K562 (cell line): Measurements from ENCODE around the gene SLC12A3. TPM values are rescaled to one million over a fixed set of nuclear protein-coding genes. Genes with fewer than 3 reads are reported as not detected.

Experiments
- ETV1 ChIP-seq: fragments of 450-650 bp; conservative IDR thresholded peaks from 2 replicates; pipeline ENCODE4 v1.6.1; 2016; ENCODE audit warnings: missing genetic modification characterization, control low read depth, low read depth, missing compliant biosample characterization
- JUNB ChIP-seq: fragments of 450-650 bp; formaldehyde crosslinking; conservative IDR thresholded peaks from 2 replicates; pipeline ENCODE4 v1.4.0; 2020; ENCODE audit warnings: mild to moderate bottlenecking
- NR3C1 ChIP-seq: sonication (generic); formaldehyde crosslinking; IDR thresholded peaks from 2 replicates; pipeline ENCODE4 v1.8.1; 2022; ENCODE audit warnings: missing genetic modification reagents
- PHF21A ChIP-seq: fragments of 450-650 bp; IDR thresholded peaks from 2 replicates; pipeline ENCODE4 v1.6.1; 2017; ENCODE audit warnings: low read depth, borderline replicate concordance
- RBFOX2 ChIP-seq: fragments of 200-400 bp; formaldehyde crosslinking; IDR thresholded peaks from 2 replicates; pipeline ENCODE4 v1.6.1; 2017; ENCODE audit warnings: low read depth, mild to moderate bottlenecking, low read length, moderate library complexity
- SNIP1 ChIP-seq: fragments of 450-650 bp; IDR thresholded peaks from 2 replicates; pipeline ENCODE4 v1.7.1; 2017; ENCODE audit warnings: low read depth, mild to moderate bottlenecking
- SOX6 ChIP-seq: fragments of 450-650 bp; IDR thresholded peaks from 2 replicates; pipeline ENCODE4 v1.6.1; 2014; ENCODE audit warnings: mild to moderate bottlenecking
- TAF1 ChIP-seq: IDR thresholded peaks from 2 replicates; pipeline ENCODE4 v1.6.1; 2011; ENCODE audit warnings: mild to moderate bottlenecking, low read length, moderate library complexity; ENCODE audit not compliant: insufficient read depth, control insufficient read depth, severe bottlenecking; ENCODE audit errors: extremely low read depth
- ZNF431 ChIP-seq: sonication (generic); formaldehyde crosslinking; IDR thresholded peaks from 2 replicates; pipeline ENCODE4 v1.8.0; 2022; ENCODE audit warnings: mild to moderate bottlenecking, missing genetic modification reagents
- ZNF561 ChIP-seq: fragments of 450-650 bp; formaldehyde crosslinking; conservative IDR thresholded peaks from 2 replicates; pipeline ENCODE4 v1.4.0; 2020; ENCODE audit warnings: mild to moderate bottlenecking, moderate library complexity
- polyA plus RNA-seq, 8 experiments: library from polyadenylated mRNA; depleted of rRNA in 4 of 8; stranded (reverse) in 5 of 8; unstranded in 3 of 8; fragments of >200 nt; fragmentation: Nextera tagmentation in 2 of 8; fragmentation: Illumina TruSeq in 1 of 8; extraction: Ambion mirVana in 2 of 8; extraction: Trizol in 1 of 8; gene quantifications; 2 replicates each; pipeline versions ENCODE4 v1.2.1 to v1.2.3, GENCODE V29; 2011 to 2014; ENCODE audit warnings: inconsistent platforms in 1 of 8, missing spikeins in 1 of 8
- total RNA-seq, 7 experiments: library from RNA; depleted of rRNA in 6 of 7; stranded (reverse); fragments of >200 nt in 6 of 7; fragmentation: Illumina TruSeq in 2 of 7; extraction: Trizol in 2 of 7; gene quantifications; 2 replicates each; pipeline versions ENCODE4 v1.2.1 to v1.2.3, GENCODE V29; 2011 to 2021; ENCODE audit warnings: low replicate concordance in 1 of 7
- TF ChIP-seq, protein P1 (sequence below): conservative IDR thresholded peaks from 2 replicates; pipeline ENCODE4 v1.6.1; 2011; ENCODE audit warnings: low read depth, mild to moderate bottlenecking, low read length; ENCODE audit not compliant: control insufficient read depth
- TF ChIP-seq, protein P2 (sequence below): fragments of 450-650 bp; IDR thresholded peaks from 2 replicates; pipeline ENCODE4 v1.6.1; 2016; ENCODE audit warnings: borderline replicate concordance
- TF ChIP-seq, protein P3 (sequence below): sonication (generic); formaldehyde crosslinking; IDR thresholded peaks from 2 replicates; pipeline ENCODE4 v1.8.0; 2022; ENCODE audit warnings: mild to moderate bottlenecking, missing genetic modification reagents
- TF ChIP-seq, protein P4 (sequence below), 2 experiments: fragments of 450-650 bp; IDR thresholded peaks; 2 replicates each; pipeline ENCODE4 v1.6.1; 2016

SLC12A3 gene
- total and polyA plus RNA-seq, 9 of the 15 experiments (the other 6 are each of a cell fraction or from before 2014, with no cell fraction given): not detected

DNA sequence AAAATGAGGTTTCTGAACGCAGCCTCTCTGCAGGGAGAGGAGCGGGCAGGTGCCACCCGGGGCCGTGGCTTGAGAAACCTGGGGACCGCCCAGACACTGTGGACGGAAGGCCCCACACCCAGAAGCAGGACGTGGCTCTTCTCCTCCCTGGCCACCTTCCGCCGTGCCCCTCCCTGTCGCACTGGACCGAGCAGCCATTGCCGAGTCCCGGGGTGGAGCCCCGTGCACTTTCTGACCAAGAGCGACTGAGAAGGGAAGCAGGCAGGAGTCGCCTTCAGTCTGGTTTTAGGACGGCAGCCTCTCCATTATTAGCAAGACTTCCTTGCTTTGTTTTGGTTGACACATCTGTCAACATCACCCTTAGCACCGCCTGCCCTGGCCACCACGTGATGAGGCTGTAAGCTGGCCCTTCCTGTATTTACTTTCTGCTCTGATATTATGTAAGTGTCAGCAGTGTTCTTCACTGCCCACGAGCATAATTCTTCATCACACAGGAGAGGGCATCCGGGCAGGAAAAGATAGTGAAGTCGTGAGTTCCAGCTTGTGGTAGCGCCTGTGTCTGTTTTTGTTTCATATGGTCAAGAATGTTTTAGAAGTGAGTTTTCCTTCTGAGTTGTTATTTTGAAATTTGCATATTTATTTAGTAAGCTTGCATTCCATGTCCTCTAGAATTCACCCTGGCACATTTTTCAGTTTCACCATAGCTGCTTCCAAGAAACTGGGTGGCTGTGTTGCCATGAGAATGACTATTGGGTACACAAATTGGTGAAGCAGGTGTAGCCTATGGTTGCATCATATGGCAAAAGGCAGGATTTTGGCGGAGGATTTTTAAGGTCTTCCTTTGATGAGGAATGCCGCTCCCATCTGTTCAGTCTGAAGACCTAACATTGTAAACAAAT lies 68.0 kb downstream of the SLC12A3 start (continued):
- TF ChIP-seq, protein P1, sequence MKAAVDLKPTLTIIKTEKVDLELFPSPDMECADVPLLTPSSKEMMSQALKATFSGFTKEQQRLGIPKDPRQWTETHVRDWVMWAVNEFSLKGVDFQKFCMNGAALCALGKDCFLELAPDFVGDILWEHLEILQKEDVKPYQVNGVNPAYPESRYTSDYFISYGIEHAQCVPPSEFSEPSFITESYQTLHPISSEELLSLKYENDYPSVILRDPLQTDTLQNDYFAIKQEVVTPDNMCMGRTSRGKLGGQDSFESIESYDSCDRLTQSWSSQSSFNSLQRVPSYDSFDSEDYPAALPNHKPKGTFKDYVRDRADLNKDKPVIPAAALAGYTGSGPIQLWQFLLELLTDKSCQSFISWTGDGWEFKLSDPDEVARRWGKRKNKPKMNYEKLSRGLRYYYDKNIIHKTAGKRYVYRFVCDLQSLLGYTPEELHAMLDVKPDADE: no peak; the same call in 1 of the 2 replicates
- TF ChIP-seq SNIP1: no peak
- 0 out of 2 replicates have a peak, but pooled peaks have one; percentile 17 for TF ChIP-seq ZNF431 (CRISPR knock-in tag)
- peak; percentile 17 for TF ChIP-seq RBFOX2
- TF ChIP-seq PHF21A: no peak; the same call in 1 of the 2 replicates
- TF ChIP-seq ZNF561: no peak
- TF ChIP-seq, protein P2, sequence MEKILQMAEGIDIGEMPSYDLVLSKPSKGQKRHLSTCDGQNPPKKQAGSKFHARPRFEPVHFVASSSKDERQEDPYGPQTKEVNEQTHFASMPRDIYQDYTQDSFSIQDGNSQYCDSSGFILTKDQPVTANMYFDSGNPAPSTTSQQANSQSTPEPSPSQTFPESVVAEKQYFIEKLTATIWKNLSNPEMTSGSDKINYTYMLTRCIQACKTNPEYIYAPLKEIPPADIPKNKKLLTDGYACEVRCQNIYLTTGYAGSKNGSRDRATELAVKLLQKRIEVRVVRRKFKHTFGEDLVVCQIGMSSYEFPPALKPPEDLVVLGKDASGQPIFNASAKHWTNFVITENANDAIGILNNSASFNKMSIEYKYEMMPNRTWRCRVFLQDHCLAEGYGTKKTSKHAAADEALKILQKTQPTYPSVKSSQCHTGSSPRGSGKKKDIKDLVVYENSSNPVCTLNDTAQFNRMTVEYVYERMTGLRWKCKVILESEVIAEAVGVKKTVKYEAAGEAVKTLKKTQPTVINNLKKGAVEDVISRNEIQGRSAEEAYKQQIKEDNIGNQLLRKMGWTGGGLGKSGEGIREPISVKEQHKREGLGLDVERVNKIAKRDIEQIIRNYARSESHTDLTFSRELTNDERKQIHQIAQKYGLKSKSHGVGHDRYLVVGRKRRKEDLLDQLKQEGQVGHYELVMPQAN: peak; percentile 90
- 0 out of 2 replicates have a peak, but pooled peaks have one; percentile 28 for TF ChIP-seq NR3C1 (CRISPR knock-in tag)
- peak; percentile 19; the same call in 1 of the 2 replicates for TF ChIP-seq SOX6
- TF ChIP-seq, protein P3, sequence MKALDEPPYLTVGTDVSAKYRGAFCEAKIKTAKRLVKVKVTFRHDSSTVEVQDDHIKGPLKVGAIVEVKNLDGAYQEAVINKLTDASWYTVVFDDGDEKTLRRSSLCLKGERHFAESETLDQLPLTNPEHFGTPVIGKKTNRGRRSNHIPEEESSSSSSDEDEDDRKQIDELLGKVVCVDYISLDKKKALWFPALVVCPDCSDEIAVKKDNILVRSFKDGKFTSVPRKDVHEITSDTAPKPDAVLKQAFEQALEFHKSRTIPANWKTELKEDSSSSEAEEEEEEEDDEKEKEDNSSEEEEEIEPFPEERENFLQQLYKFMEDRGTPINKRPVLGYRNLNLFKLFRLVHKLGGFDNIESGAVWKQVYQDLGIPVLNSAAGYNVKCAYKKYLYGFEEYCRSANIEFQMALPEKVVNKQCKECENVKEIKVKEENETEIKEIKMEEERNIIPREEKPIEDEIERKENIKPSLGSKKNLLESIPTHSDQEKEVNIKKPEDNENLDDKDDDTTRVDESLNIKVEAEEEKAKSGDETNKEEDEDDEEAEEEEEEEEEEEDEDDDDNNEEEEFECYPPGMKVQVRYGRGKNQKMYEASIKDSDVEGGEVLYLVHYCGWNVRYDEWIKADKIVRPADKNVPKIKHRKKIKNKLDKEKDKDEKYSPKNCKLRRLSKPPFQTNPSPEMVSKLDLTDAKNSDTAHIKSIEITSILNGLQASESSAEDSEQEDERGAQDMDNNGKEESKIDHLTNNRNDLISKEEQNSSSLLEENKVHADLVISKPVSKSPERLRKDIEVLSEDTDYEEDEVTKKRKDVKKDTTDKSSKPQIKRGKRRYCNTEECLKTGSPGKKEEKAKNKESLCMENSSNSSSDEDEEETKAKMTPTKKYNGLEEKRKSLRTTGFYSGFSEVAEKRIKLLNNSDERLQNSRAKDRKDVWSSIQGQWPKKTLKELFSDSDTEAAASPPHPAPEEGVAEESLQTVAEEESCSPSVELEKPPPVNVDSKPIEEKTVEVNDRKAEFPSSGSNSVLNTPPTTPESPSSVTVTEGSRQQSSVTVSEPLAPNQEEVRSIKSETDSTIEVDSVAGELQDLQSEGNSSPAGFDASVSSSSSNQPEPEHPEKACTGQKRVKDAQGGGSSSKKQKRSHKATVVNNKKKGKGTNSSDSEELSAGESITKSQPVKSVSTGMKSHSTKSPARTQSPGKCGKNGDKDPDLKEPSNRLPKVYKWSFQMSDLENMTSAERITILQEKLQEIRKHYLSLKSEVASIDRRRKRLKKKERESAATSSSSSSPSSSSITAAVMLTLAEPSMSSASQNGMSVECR (CRISPR knock-in tag): peak; percentile 77; the same call in 1 of the 2 replicates
- no peak for TF ChIP-seq JUNB (CRISPR knock-in tag)
- peak; percentile 12 for TF ChIP-seq TAF1
- peak; percentile 21; the same call in 1 of the 2 replicates for TF ChIP-seq ETV1
- TF ChIP-seq, protein P4, sequence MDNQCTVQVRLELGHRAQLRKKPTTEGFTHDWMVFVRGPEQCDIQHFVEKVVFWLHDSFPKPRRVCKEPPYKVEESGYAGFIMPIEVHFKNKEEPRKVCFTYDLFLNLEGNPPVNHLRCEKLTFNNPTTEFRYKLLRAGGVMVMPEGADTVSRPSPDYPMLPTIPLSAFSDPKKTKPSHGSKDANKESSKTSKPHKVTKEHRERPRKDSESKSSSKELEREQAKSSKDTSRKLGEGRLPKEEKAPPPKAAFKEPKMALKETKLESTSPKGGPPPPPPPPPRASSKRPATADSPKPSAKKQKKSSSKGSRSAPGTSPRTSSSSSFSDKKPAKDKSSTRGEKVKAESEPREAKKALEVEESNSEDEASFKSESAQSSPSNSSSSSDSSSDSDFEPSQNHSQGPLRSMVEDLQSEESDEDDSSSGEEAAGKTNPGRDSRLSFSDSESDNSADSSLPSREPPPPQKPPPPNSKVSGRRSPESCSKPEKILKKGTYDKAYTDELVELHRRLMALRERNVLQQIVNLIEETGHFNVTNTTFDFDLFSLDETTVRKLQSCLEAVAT (IDR thresholded peaks at IDR 0.05): peak; percentile 8 to 13; a peak in 1 of 4 replicates
